DND-41 (cell line): ENCODE data around the gene LRRC8E.

Source experiments
- CTCF ChIP-seq: IDR thresholded peaks from 2 replicates; pipeline ENCODE4 v1.5.1; 2012; ENCODE audit warnings: borderline replicate concordance, low read length, moderate library complexity, mild to moderate bottlenecking; ENCODE audit not compliant: poor library complexity, severe bottlenecking; ENCODE audit errors: extremely low read depth
- EZH2 ChIP-seq: IDR thresholded peaks from 3 replicates; pipeline ENCODE4 v1.6.1; 2012; ENCODE audit warnings: borderline replicate concordance, low read depth, mild to moderate bottlenecking, moderate library complexity, low read length, inconsistent platforms; ENCODE audit not compliant: severe bottlenecking

- no peak for TF ChIP-seq CTCF
- no peak for TF ChIP-seq EZH2
Measured at GRCh38 chr19:7855426-7856108, 32.7 kb upstream of the LRRC8E start.
